Endothelial cell of umbilical vein (primary cell): Measurements from ENCODE around the gene OXSR1. TPM values are rescaled to one million over a fixed set of nuclear protein-coding genes. Genes with fewer than 3 reads are reported as not detected.
"Not testable (repeated sequence)": the region's sequence is repeated elsewhere in the genome, so short reads cannot be mapped to it uniquely, and the experiment has no call there.

Source experiments
- BruUV-seq: library from RNA; stranded (reverse); fragments of 400-500 nt; replicated peaks from 2 replicates; lab custom pipeline; 2021; lab: Mats Ljungman, UMichigan
- CTCF ChIA-PET: fragments of 300-600, 350-600 bp; sonication (Branson Sonifier 250); formaldehyde crosslinking; loops from one replicate; lab custom pipeline; 2021; ENCODE audit warnings: antibody characterized with exemption, inconsistent platforms; lab: Charles Lee
- POLR2A ChIA-PET: fragments of 300-600, 350-600 bp; sonication (Branson Sonifier 250); formaldehyde crosslinking; loops from one replicate; lab custom pipeline; 2021; ENCODE audit warnings: antibody characterized with exemption, inconsistent platforms; lab: Charles Lee
- DNase-seq: peaks from one replicate; pipeline ENCODE4 v3.0.0-alpha.2; 2011; ENCODE audit warnings: low read depth, low spot score
- FAIRE-seq: peaks from 2 replicates; lab custom pipeline; 2011; peaks lifted over from hg19 to GRCh38; lab: Jason Lieb, UNC
- H2AFZ ChIP-seq: 2 replicates; pipeline ENCODE4 v1.6.0; 2012; ENCODE audit warnings: low read depth, low read length, control low read depth, inconsistent platforms
- H3K27ac ChIP-seq: 2 replicates; pipeline ENCODE4 v1.5.1; 2011; ENCODE audit warnings: low read depth, mild to moderate bottlenecking, control low read depth, low read length, moderate library complexity; ENCODE audit not compliant: insufficient read depth
- H3K27me3 ChIP-seq, 2 experiments: 2 replicates each; pipeline versions ENCODE4 v1.6.0 to v1.6.1; 2011; ENCODE audit warnings: low read length in 2 of 2, mixed read lengths in 1 of 2; ENCODE audit not compliant: control insufficient read depth in 2 of 2, insufficient read depth in 2 of 2
- H3K36me3 ChIP-seq, 2 experiments: 2 replicates in 1 of 2; 3 replicates in 1 of 2; pipeline ENCODE4 v1.5.1; 2011; ENCODE audit warnings: low read length in 2 of 2, mild to moderate bottlenecking in 1 of 2, moderate library complexity in 1 of 2; ENCODE audit not compliant: control insufficient read depth in 2 of 2, insufficient read depth in 2 of 2; ENCODE audit errors: extremely low read depth in 1 of 2
- H3K4me1 ChIP-seq: 3 replicates; pipeline ENCODE4 v1.5.1; 2011; ENCODE audit warnings: mild to moderate bottlenecking, low read length; ENCODE audit not compliant: control insufficient read depth, insufficient read depth; ENCODE audit errors: extremely low read depth
- H3K4me2 ChIP-seq: 2 replicates; pipeline ENCODE4 v1.6.1; 2011; ENCODE audit warnings: low read length, control low read depth, mixed read lengths; ENCODE audit not compliant: insufficient read depth
- H3K4me3 ChIP-seq, 3 experiments: fragments of 200-600 bp in 1 of 3; sonication (generic), shearing (Covaris generic) in 1 of 3; replicated peaks in 1 of 3; 2 replicates each; pipeline ENCODE4 v1.5.1; 2011 to 2016; ENCODE audit warnings: control low read depth in 3 of 3, low read length in 3 of 3, mild to moderate bottlenecking in 2 of 3, inconsistent platforms in 1 of 3, low read depth in 1 of 3, moderate library complexity in 1 of 3; ENCODE audit not compliant: insufficient read depth in 1 of 3
- H3K79me2 ChIP-seq: 2 replicates; pipeline ENCODE4 v1.6.0; 2012; ENCODE audit warnings: low read length, inconsistent platforms; ENCODE audit not compliant: control insufficient read depth, insufficient read depth
- H3K9ac ChIP-seq: replicated peaks from 2 replicates; pipeline ENCODE3; 2011; ENCODE audit warnings: low read length, control low read depth; ENCODE audit not compliant: insufficient read depth; ENCODE audit errors: extremely low read depth
- H3K9me1 ChIP-seq: replicated peaks from 3 replicates; pipeline ENCODE4 v1.6.0; 2011; ENCODE audit warnings: mild to moderate bottlenecking, low read length; ENCODE audit not compliant: control insufficient read depth, insufficient read depth; ENCODE audit errors: extremely low read depth
- H3K9me3 ChIP-seq: replicated peaks from 2 replicates; pipeline ENCODE4 v1.5.1; 2012; ENCODE audit warnings: low read length, inconsistent platforms; ENCODE audit not compliant: control insufficient read depth, insufficient read depth
- H4K20me1 ChIP-seq: replicated peaks from 2 replicates; pipeline ENCODE3; 2011; ENCODE audit warnings: mild to moderate bottlenecking, low read length; ENCODE audit not compliant: control insufficient read depth, insufficient read depth; ENCODE audit errors: extremely low read depth
- EZH2 ChIP-seq: IDR thresholded peaks from 2 replicates; pipeline ENCODE4 v1.6.1; 2012; ENCODE audit warnings: borderline replicate concordance, low read depth, mild to moderate bottlenecking, moderate library complexity, low read length, inconsistent platforms; ENCODE audit not compliant: severe bottlenecking
- FOS ChIP-seq: IDR thresholded peaks from 2 replicates; pipeline ENCODE4 v1.6.1; 2011; ENCODE audit warnings: mild to moderate bottlenecking, low read length, moderate library complexity, borderline replicate concordance; ENCODE audit not compliant: insufficient read depth
- GATA2 ChIP-seq: IDR thresholded peaks from 2 replicates; pipeline ENCODE4 v1.7.0; 2011; ENCODE audit warnings: low read depth, mild to moderate bottlenecking, moderate library complexity, mixed read lengths, low read length; ENCODE audit not compliant: insufficient read length, insufficient read depth
- JUN ChIP-seq: IDR thresholded peaks from 2 replicates; pipeline ENCODE4 v1.6.1; 2011; ENCODE audit warnings: borderline replicate concordance, low read depth; ENCODE audit not compliant: insufficient read length, insufficient read depth
- MYC ChIP-seq: IDR thresholded peaks from one replicate; pipeline ENCODE4 v1.6.1; 2011; ENCODE audit warnings: mild to moderate bottlenecking, low read depth, low read length
- POLR2A ChIP-seq: IDR thresholded peaks from 2 replicates; pipeline ENCODE4 v1.6.1; 2012; ENCODE audit warnings: low read depth, mild to moderate bottlenecking, control low read depth, low read length
- POLR2AphosphoS5 ChIP-seq: IDR thresholded peaks from 2 replicates; pipeline ENCODE4 v1.6.1; 2012; ENCODE audit warnings: low read depth, mild to moderate bottlenecking, control low read depth, low read length, moderate library complexity; ENCODE audit not compliant: insufficient read depth
- dilution Hi-C: fragments of 300-500 bp; cut with MboI; formaldehyde crosslinking; loops from one replicate; pipeline ENCODE4 v1.15.0; 2019; ENCODE audit warnings: low sequenced_read_pairs; ENCODE audit not compliant: extremely low pct_ligation_motif_present
- intact Hi-C: fragments of 100-400 bp; cut with micrococcal nuclease; formaldehyde crosslinking; loops from one replicate; pipeline ENCODE4 v1.10.0; 2022
- polyA plus RNA-seq, 4 experiments: library from polyadenylated mRNA; depleted of rRNA in 3 of 4; stranded (reverse) in 3 of 4; unstranded in 1 of 4; fragments of >200 nt; gene quantifications; 2 replicates each; pipeline versions ENCODE4 v1.2.1 to v1.2.3, GENCODE V29; 2011 to 2012; ENCODE audit warnings: missing spikeins in 1 of 4
- total RNA-seq: library from RNA; stranded (reverse); gene quantifications from 2 replicates; pipeline ENCODE4 v1.2.3, GENCODE V29; 2021
- TF ChIP-seq, protein P1 (sequence below), 2 donors: IDR thresholded peaks; 1 replicate in 1 of 2; 2 replicates in 1 of 2; pipeline ENCODE4 v1.5.1; 2011; ENCODE audit warnings: low read length in 2 of 2, mild to moderate bottlenecking in 2 of 2, moderate library complexity in 2 of 2, control low read depth in 1 of 2, inconsistent platforms in 1 of 2, low read depth in 1 of 2; ENCODE audit not compliant: insufficient read depth in 1 of 2; ENCODE audit errors: extremely low read depth in 1 of 2
- TF ChIP-seq, protein P2 (sequence below): IDR thresholded peaks from 2 replicates; pipeline ENCODE4 v1.6.1; 2011; ENCODE audit not compliant: insufficient read depth, insufficient read length

Gene OXSR1
- total and polyA plus RNA-seq, 2 donors (not counting 3 experiments of a cell fraction or from before 2014, with no cell fraction given), result 15.1 to 32.9 TPM

DNA sequence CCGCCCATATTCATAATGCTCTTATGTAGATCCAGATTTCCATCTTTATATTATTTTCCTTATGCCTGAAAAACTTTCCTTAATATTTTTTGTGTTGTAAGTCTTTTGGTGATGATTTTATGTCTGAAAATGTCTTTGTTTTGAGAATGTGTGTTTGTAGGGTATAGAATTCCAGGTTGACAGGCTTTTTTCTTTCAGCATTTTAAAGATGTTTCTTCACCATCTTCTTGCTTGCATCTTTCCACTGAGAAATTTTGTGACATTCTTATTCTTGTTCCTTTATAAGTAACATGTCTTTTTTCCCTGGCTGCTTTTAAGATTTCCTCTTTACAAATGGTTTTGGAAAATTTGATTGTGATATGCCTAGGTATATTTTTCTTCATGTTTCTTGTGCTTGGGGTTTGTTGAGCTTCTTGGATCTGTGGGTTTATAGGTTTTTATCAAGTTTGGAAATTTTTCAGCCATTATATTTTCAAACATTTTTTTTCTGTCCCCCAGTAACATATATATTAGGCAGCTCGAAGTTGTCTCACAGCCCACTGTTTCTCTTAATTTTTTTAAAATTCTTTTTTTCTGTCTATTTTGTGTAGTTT is 73.2 kb downstream of the OXSR1 start:
- peaks cover 4% of the 10 kb centered on the region for H3K4me1 ChIP-seq
- H3K9me1 ChIP-seq, result no peaks in the 10 kb centered on the region
- H3K36me3 ChIP-seq, result peaks cover 0 to 7% of the 10 kb centered on the region in 2 experiments
- CTCF ChIA-PET, result interaction anchor here (0.6 to 2.1 kb wide), 2 partner anchors 9 to 209 kb away, joined by 3 to 11 read pairs; partner anchors contain the start of gene PLCD1
- no peaks in the 10 kb centered on the region for H3K27me3 ChIP-seq
- H3K79me2 ChIP-seq, result no peaks in the 10 kb centered on the region
- H3K4me3 ChIP-seq, result no peak overlapping the region
- no peaks in the 10 kb centered on the region for H4K20me1 ChIP-seq
- intact Hi-C loops, result no loop called here
- TF ChIP-seq FOS (no peak), POLR2A (no peak), EZH2 (no peak), MYC (no peak), GATA2 (no peak), JUN (no peak), POLR2AphosphoS5 (no peak)
- TF ChIP-seq, protein P1, sequence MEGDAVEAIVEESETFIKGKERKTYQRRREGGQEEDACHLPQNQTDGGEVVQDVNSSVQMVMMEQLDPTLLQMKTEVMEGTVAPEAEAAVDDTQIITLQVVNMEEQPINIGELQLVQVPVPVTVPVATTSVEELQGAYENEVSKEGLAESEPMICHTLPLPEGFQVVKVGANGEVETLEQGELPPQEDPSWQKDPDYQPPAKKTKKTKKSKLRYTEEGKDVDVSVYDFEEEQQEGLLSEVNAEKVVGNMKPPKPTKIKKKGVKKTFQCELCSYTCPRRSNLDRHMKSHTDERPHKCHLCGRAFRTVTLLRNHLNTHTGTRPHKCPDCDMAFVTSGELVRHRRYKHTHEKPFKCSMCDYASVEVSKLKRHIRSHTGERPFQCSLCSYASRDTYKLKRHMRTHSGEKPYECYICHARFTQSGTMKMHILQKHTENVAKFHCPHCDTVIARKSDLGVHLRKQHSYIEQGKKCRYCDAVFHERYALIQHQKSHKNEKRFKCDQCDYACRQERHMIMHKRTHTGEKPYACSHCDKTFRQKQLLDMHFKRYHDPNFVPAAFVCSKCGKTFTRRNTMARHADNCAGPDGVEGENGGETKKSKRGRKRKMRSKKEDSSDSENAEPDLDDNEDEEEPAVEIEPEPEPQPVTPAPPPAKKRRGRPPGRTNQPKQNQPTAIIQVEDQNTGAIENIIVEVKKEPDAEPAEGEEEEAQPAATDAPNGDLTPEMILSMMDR (IDR thresholded peaks at IDR 0.05; ENCODE audit: extremely low read depth in 1 of 2, insufficient read depth in 1 of 2, low read depth in 1 of 2, low read length in 2 of 2), result no peak
- TF ChIP-seq, protein P2, sequence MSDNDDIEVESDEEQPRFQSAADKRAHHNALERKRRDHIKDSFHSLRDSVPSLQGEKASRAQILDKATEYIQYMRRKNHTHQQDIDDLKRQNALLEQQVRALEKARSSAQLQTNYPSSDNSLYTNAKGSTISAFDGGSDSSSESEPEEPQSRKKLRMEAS, result no peak
- DNase-seq (no peak), FAIRE-seq (no peak)
- H3K9ac ChIP-seq, result no peak overlapping the region
- no peak overlapping the region for H3K27ac ChIP-seq
- no TSS peak for BruUV-seq
- POLR2A ChIA-PET, result no interaction called here
- H3K4me2 ChIP-seq, result no peak overlapping the region
- no peak overlapping the region for H2AFZ ChIP-seq
- dilution Hi-C loops, result no loop called here
- H3K9me3 ChIP-seq, result no peaks in the 10 kb centered on the region

DNA sequence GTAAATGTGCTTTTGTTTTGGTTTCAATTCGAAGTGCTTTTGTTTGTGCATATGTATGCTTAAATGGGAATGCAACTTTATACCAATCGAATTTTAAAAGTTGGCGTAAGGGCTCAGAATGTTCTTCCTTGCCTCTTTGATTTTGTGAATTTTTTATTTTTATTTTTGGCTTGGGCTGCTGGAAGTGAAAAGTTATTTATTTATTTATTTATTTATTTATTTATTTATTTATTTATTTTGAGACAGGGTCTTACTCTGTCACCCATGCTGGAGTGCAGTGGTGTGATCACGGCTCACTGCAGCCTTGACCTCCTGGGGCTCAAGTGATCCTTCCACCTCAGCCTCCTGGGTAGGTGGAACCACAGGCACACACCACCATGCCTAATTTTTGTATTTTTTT is 77.5 kb downstream of the OXSR1 start:
- H3K4me3 ChIP-seq, dilution Hi-C loops, H3K9ac ChIP-seq, H3K27me3 ChIP-seq, CTCF ChIA-PET, POLR2A ChIA-PET, H3K36me3 ChIP-seq, FAIRE-seq, H3K9me1 ChIP-seq, H3K27ac ChIP-seq, BruUV-seq, DNase-seq, H3K79me2 ChIP-seq, H4K20me1 ChIP-seq, H3K9me3 ChIP-seq, H3K4me2 ChIP-seq, H3K4me1 ChIP-seq, intact Hi-C loops, H2AFZ ChIP-seq: not testable (repeated sequence)
